GM23338 (cell line): Measurements from ENCODE around the gene TIE1.

ENCODE experiments used
- CTCF ChIP-seq, 2 experiments: fragments of 200-600 bp in 1 of 2; sonication (generic) in 1 of 2; conservative IDR thresholded peaks; 2 replicates each; pipeline versions ENCODE4 v1.5.1 to v1.6.1; 2016 to 2017; ENCODE audit warnings: antibody characterized with exemption in 2 of 2, low read depth in 2 of 2, mild to moderate bottlenecking in 2 of 2, moderate library complexity in 1 of 2
- ETS1 ChIP-seq: IDR thresholded peaks from 2 replicates; pipeline ENCODE4 v1.6.1; 2016; ENCODE audit warnings: antibody characterized with exemption
- EZH2phosphoT487 ChIP-seq: fragments of 200-600 bp; sonication (generic); IDR thresholded peaks from one replicate; pipeline ENCODE4 v1.8.1; 2018; ENCODE audit warnings: antibody characterized with exemption; ENCODE audit not compliant: unreplicated experiment

GRCh38 chr1:43303471-43304313 is 2.9 kb downstream of the TIE1 start:
- TF ChIP-seq CTCF (conservative IDR thresholded peaks at IDR 0.05; ENCODE audit: low read depth in 2 of 2) = no peak
- TF ChIP-seq EZH2phosphoT487 = no peak
- no peak for TF ChIP-seq ETS1
